HG02852 (cell line): Measurements from ENCODE around the gene TBATA.

ENCODE experiments used
- ATAC-seq: cut with Tn5 transposase; IDR thresholded peaks from one replicate; pipeline ENCODE4 v1.9.1; 2021; ENCODE audit warnings: mild to moderate bottlenecking, moderate library complexity; ENCODE audit not compliant: unreplicated experiment

Gene TBATA

GRCh38 chr10:70747192-70747965 is 37.8 kb downstream of the TBATA start:
- ATAC-seq: no peak

- no peak for ATAC-seq
These were observed 39.6 kb downstream of the TBATA start for GRCh38 chr10:70745555-70745954.

- no peak for ATAC-seq
These were observed 40.5 kb downstream of the TBATA start for GRCh38 chr10:70744617-70745143.

GRCh38 chr10:70743879-70744278 is 41.3 kb downstream of the TBATA start:
- no peak for ATAC-seq

DNA sequence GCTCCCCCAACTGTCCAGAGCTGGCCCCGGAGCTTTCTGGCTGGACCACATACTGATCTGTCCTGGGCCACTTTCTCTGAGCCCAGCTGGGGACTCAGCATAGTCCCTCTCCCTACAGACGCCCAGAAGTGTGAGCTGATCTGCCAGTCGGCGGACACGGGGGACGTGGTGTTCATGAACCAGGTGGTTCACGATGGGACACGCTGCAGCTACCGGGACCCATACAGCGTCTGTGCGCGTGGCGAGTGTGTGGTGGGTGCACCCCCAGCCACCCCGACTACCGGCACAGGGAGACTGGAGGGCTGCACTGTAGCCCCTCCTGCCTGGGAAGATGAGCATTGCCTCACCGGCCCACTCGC is 41.8 kb downstream of the TBATA start:
- ATAC-seq: no peak

- ATAC-seq: no peak
These were observed 42.4 kb downstream of the TBATA start for GRCh38 chr10:70742537-70743429.

GRCh38 chr10:70740406-70741288 is 44.5 kb downstream of the TBATA start:
- ATAC-seq: no peak

DNA sequence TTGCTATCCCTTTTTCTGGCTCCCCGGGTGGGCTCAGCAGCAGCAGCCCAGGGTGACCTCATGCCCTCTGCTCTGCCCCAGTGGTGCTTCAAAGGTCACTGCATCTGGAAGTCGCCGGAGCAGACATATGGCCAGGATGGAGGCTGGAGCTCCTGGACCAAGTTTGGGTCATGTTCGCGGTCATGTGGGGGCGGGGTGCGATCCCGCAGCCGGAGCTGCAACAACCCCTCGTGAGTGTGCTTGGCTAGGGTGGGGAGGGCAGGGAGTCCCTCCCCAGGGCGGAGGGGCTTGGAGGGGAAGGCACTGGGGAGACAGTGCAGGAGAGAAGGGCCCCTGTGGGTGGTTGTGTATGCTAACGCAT is 46.4 kb downstream of the TBATA start:
- no peak for ATAC-seq

GRCh38 chr10:70738006-70738760 is 47.0 kb downstream of the TBATA start:
- ATAC-seq: no peak

DNA sequence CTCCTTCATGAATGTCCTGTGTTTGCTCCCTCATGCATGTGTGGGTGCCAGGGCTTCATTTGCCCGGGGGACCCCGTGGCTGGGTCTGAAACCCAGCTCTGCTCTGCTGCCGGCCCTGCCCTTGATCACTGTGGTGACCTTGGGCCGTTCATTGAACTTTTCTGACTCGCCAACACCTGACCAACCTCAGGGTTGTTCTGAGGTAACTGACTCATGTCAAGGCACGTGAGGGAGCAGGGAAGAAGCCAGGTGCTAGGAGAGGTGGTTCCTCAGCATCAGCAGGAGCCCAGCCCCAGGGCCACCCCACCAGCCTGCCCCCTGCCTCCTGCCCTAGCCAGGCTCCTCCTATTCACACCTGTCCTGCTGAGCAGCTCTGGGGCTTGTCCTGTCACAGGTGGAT is 47.9 kb downstream of the TBATA start:
- no peak for ATAC-seq

- ATAC-seq: no peak
These were observed 48.7 kb downstream of the TBATA start for GRCh38 chr10:70736525-70736924.

DNA sequence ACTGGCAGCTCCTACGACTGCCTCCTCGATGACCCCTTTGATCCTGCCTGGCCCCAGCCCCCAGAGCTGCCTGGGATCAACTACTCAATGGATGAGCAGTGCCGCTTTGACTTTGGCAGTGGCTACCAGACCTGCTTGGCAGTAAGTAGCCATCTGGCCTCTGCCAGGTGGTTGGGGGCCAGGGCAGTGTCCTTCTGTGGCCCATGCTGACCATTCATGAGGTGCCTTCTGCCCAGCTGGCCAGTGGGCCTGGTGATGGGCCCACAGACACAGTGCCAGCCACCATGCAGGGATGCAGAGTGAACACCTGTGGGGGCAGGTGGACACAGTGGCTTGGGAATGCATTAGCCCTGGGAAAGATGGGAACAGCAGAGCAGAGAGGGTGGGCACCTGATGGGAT is 50.0 kb downstream of the TBATA start:
- no peak for ATAC-seq

DNA sequence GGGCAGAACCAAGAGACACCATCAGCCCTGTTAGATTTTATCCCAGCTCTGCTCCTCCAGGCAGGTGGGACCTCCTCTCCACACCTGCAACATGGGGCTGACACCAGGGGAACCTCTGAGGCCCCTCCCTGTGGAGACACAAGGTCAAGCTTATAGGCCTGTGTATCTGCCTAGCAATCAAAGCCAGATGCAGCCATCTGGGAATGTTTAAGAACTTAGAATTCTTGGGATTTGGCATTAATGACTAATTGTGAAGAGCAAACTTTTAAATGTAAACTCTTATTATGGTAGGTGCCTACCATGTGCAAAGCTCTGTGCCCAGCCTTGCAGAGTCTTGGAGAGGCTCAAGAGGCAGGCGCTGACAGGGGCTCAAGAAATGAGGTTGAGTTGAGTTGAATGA is 52.1 kb downstream of the TBATA start:
- no peak for ATAC-seq

- no peak for ATAC-seq
These were observed 52.6 kb downstream of the TBATA start for GRCh38 chr10:70732569-70732968.

GRCh38 chr10:70730955-70731354 is 54.2 kb downstream of the TBATA start:
- no peak for ATAC-seq

GRCh38 chr10:70729763-70730357 is 55.3 kb downstream of the TBATA start:
- no peak for ATAC-seq

GRCh38 chr10:70728328-70728727 is 56.8 kb downstream of the TBATA start:
- ATAC-seq: no peak

GRCh38 chr10:70726909-70727495 is 58.2 kb downstream of the TBATA start:
- ATAC-seq: no peak

- no peak for ATAC-seq
These were observed 61.4 kb downstream of the TBATA start for GRCh38 chr10:70723771-70724170.
